Non-pigmented ciliary epithelial cell (primary cell): Measurements from ENCODE around the gene TPCN1.

Experiments
- DNase-seq: peaks from one replicate; pipeline ENCODE4 v3.0.0-alpha.2; 2010; ENCODE audit warnings: low read depth

Gene TPCN1

GRCh38 chr12:113287146-113287898 lies 66.1 kb downstream of the TPCN1 start:
- no peak for DNase-seq

- no peak for DNase-seq
Observed at GRCh38 chr12:113287899-113288282, 66.6 kb downstream of the TPCN1 start.

- DNase-seq, result no peak
Observed at GRCh38 chr12:113289361-113289760, 68.1 kb downstream of the TPCN1 start.

GRCh38 chr12:113290506-113290905 lies 69.2 kb downstream of the TPCN1 start:
- DNase-seq, result no peak

- DNase-seq, result no peak
Observed at GRCh38 chr12:113291586-113291985, 70.3 kb downstream of the TPCN1 start.

GRCh38 chr12:113292091-113292490 lies 70.8 kb downstream of the TPCN1 start:
- peak; percentile 14 for DNase-seq

GRCh38 chr12:113292547-113292946 lies 71.3 kb downstream of the TPCN1 start:
- DNase-seq, result no peak

GRCh38 chr12:113293100-113293499 lies 71.8 kb downstream of the TPCN1 start:
- no peak for DNase-seq

- no peak for DNase-seq
Observed at GRCh38 chr12:113295886-113296556, 74.8 kb downstream of the TPCN1 start.

GRCh38 chr12:113296557-113297213 lies 75.4 kb downstream of the TPCN1 start:
- DNase-seq, result no peak

GRCh38 chr12:113297214-113297587 lies 75.9 kb downstream of the TPCN1 start:
- no peak for DNase-seq

GRCh38 chr12:113297621-113298471 lies 76.6 kb downstream of the TPCN1 start:
- no peak for DNase-seq

- DNase-seq, result no peak
Observed at GRCh38 chr12:113298472-113298817, 77.2 kb downstream of the TPCN1 start.

- DNase-seq, result no peak
Observed at GRCh38 chr12:113298861-113299545, 77.7 kb downstream of the TPCN1 start.

GRCh38 chr12:113299619-113300237 lies 78.5 kb downstream of the TPCN1 start:
- DNase-seq, result peak; percentile 35

- no peak for DNase-seq
Observed at GRCh38 chr12:113301811-113302210, 80.5 kb downstream of the TPCN1 start.

- DNase-seq, result no peak
Observed at GRCh38 chr12:113302466-113302865, 81.2 kb downstream of the TPCN1 start.

- DNase-seq, result no peak
Observed at GRCh38 chr12:113302886-113303640, 81.8 kb downstream of the TPCN1 start.

- no peak for DNase-seq
Observed at GRCh38 chr12:113305281-113305856, 84.1 kb downstream of the TPCN1 start.

GRCh38 chr12:113306382-113306781 lies 85.1 kb downstream of the TPCN1 start:
- DNase-seq, result no peak
